IMR-90 (cell line): ENCODE measurements around the gene HJURP. TPM values are rescaled to one million over a fixed set of nuclear protein-coding genes. Genes with fewer than 3 reads are reported as not detected.

Experiments used
- ATAC-seq: fragments of 200-7000 bp; cut with Tn5 transposase; 2 replicates; pipeline ENCODE4 v1.9.1; 2020; ENCODE audit warnings: low read depth, mild to moderate bottlenecking, moderate library complexity
- BruUV-seq: library from RNA; stranded (reverse); fragments of 400-500 nt; replicated peaks from 2 replicates; lab custom pipeline; 2021; lab: Mats Ljungman, UMichigan
- CTCF ChIA-PET: fragments of 300-600 bp; formaldehyde crosslinking; extraction: SDS; loops from one replicate; lab custom pipeline; 2021; ENCODE audit warnings: antibody characterized with exemption; lab: Yijun Ruan, JAX
- POLR2A ChIA-PET: fragments of 300-600 bp; sonication (Branson Sonifier 250); formaldehyde crosslinking; loops from one replicate; lab custom pipeline; 2022; ENCODE audit warnings: antibody characterized with exemption; ENCODE audit not compliant: unreplicated experiment; lab: Charles Lee
- DNase-seq: peaks from one replicate; pipeline ENCODE4 v3.0.0; 2013
- H2AFZ ChIP-seq: replicated peaks from 2 replicates; pipeline ENCODE3; 2013; ENCODE audit warnings: low read length, mild to moderate bottlenecking; ENCODE audit not compliant: poor library complexity
- H2AK5ac ChIP-seq: 2 replicates; pipeline ENCODE4 v1.6.1; 2013; ENCODE audit warnings: low read depth, low read length, inconsistent platforms
- H2AK9ac ChIP-seq: replicated peaks from 2 replicates; pipeline ENCODE3; 2013; ENCODE audit warnings: mild to moderate bottlenecking, low read depth, low read length, moderate library complexity; ENCODE audit not compliant: poor library complexity
- H2BK120ac ChIP-seq: 2 replicates; pipeline ENCODE4 v1.6.1; 2013; ENCODE audit warnings: low read depth, low read length, inconsistent platforms
- H2BK15ac ChIP-seq: 3 replicates; pipeline ENCODE4 v1.6.1; 2013; ENCODE audit warnings: low read depth, low read length, inconsistent platforms
- H2BK20ac ChIP-seq: 2 replicates; pipeline ENCODE4 v1.6.1; 2013; ENCODE audit warnings: low read depth, mild to moderate bottlenecking, inconsistent platforms, low read length, moderate library complexity
- H2BK5ac ChIP-seq: 2 replicates; pipeline ENCODE4 v1.6.1; 2013; ENCODE audit warnings: mild to moderate bottlenecking, low read depth, low read length, inconsistent platforms; ENCODE audit not compliant: poor library complexity, severe bottlenecking
- H3K14ac ChIP-seq: replicated peaks from 2 replicates; pipeline ENCODE4 v1.6.1; 2013; ENCODE audit warnings: low read depth, low read length, inconsistent platforms
- H3K18ac ChIP-seq: 2 replicates; pipeline ENCODE4 v1.6.1; 2013; ENCODE audit warnings: low read depth, low read length, control low read depth
- H3K23ac ChIP-seq: 2 replicates; pipeline ENCODE4 v1.6.1; 2013; ENCODE audit warnings: low read depth, low read length, inconsistent platforms
- H3K27ac ChIP-seq: 2 replicates; pipeline ENCODE4 v1.5.1; 2013; ENCODE audit warnings: mild to moderate bottlenecking, control low read depth, low read length; ENCODE audit not compliant: insufficient read depth
- H3K27me3 ChIP-seq: 2 replicates; pipeline ENCODE4 v1.6.1; 2013; ENCODE audit warnings: low read length; ENCODE audit not compliant: control insufficient read depth, insufficient read depth
- H3K36me3 ChIP-seq: 2 replicates; pipeline ENCODE4 v1.6.1; 2013; ENCODE audit warnings: low read length, mixed read lengths; ENCODE audit not compliant: control insufficient read depth, insufficient read depth
- H3K4ac ChIP-seq: 2 replicates; pipeline ENCODE4 v1.6.1; 2013; ENCODE audit warnings: low read depth, low read length, inconsistent platforms
- H3K4me1 ChIP-seq: 2 replicates; pipeline ENCODE4 v1.6.1; 2013; ENCODE audit warnings: low read length, mixed read lengths; ENCODE audit not compliant: control insufficient read depth, insufficient read depth
- H3K4me2 ChIP-seq: 2 replicates; pipeline ENCODE4 v1.6.1; 2013; ENCODE audit warnings: low read depth, mild to moderate bottlenecking, control low read depth, low read length, moderate library complexity
- H3K4me3 ChIP-seq: 2 replicates; pipeline ENCODE4 v1.5.1; 2013; ENCODE audit warnings: low read depth, mild to moderate bottlenecking, control low read depth, low read length, moderate library complexity; ENCODE audit not compliant: insufficient read depth
- H3K56ac ChIP-seq: 2 replicates; pipeline ENCODE4 v1.6.1; 2013; ENCODE audit warnings: low read length, inconsistent platforms; ENCODE audit not compliant: insufficient read depth; ENCODE audit errors: extremely low read depth
- H3K79me1 ChIP-seq, 2 experiments: 2 replicates each; pipeline ENCODE4 v1.6.1; 2013; ENCODE audit warnings: low read length in 2 of 2, inconsistent platforms in 1 of 2, low read depth in 1 of 2
- H3K9ac ChIP-seq: 2 replicates; pipeline ENCODE4 v1.6.1; 2013; ENCODE audit warnings: low read depth, low read length, control low read depth
- H3K9me1 ChIP-seq: 2 replicates; pipeline ENCODE4 v1.6.1; 2013; ENCODE audit warnings: low read length, inconsistent platforms; ENCODE audit not compliant: insufficient read depth
- H3K9me3 ChIP-seq: 2 replicates; pipeline ENCODE4 v1.6.1; 2013; ENCODE audit warnings: low read length; ENCODE audit not compliant: control insufficient read depth, insufficient read depth
- H4K20me1 ChIP-seq: 2 replicates; pipeline ENCODE4 v1.6.1; 2013; ENCODE audit warnings: low read length, inconsistent platforms; ENCODE audit not compliant: insufficient read depth
- H4K5ac ChIP-seq: 2 replicates; pipeline ENCODE4 v1.6.1; 2013; ENCODE audit warnings: mild to moderate bottlenecking, low read depth, low read length, control low read depth
- H4K8ac ChIP-seq, 2 experiments: 2 replicates each; pipeline ENCODE4 v1.6.1; 2013; ENCODE audit warnings: low read depth in 2 of 2, low read length in 2 of 2, control low read depth in 1 of 2, inconsistent platforms in 1 of 2
- H4K91ac ChIP-seq: 2 replicates; pipeline ENCODE4 v1.6.1; 2013; ENCODE audit warnings: low read depth, low read length, inconsistent platforms; ENCODE audit not compliant: insufficient read depth
- BHLHE40 ChIP-seq: fragments of 150-350 bp; IDR thresholded peaks from 2 replicates; pipeline ENCODE4 v1.6.1; 2016; ENCODE audit warnings: mild to moderate bottlenecking, low read depth, low read length
- MAFK ChIP-seq: IDR thresholded peaks from 2 replicates; pipeline ENCODE4 v1.6.1; 2012; ENCODE audit warnings: low read depth, low read length, improper control_type of control experiment
- MAZ ChIP-seq: IDR thresholded peaks from 2 replicates; pipeline ENCODE4 v1.6.1; 2012; ENCODE audit warnings: low read depth, mild to moderate bottlenecking, low read length, improper control_type of control experiment, moderate library complexity, borderline replicate concordance
- WGBS, 2 experiments: methylation state at CpG; one replicate each; pipeline versions ENCODE4 v1.1.5 to v1.1.7; 2013; ENCODE audit warnings: missing lambda C conversion rate in 2 of 2; ENCODE audit not compliant: insufficient read length in 1 of 2; ENCODE audit errors: extremely low coverage in 2 of 2; 5-methylcytosine and 5-hydroxymethylcytosine counted together
- dilution Hi-C: fragments of 300-500 bp; cut with HindIII; formaldehyde crosslinking; loops from one replicate; pipeline ENCODE4 v1.14.3; 2018; ENCODE audit warnings: low sequenced_read_pairs; ENCODE audit not compliant: unreplicated experiment
- in situ Hi-C: fragments of 300-500 bp; cut with MboI; formaldehyde crosslinking; loops from 3 replicates; pipeline ENCODE4 v1.14.3; 2019; ENCODE audit warnings: low sequenced_read_pairs, inconsistent platforms, mixed read lengths
- intact Hi-C: fragments of 100-400 bp; cut with micrococcal nuclease; formaldehyde crosslinking; loops from 2 replicates; pipeline ENCODE4 v1.10.0; 2022
- polyA plus RNA-seq, 3 experiments: library from polyadenylated mRNA; depleted of rRNA; stranded (reverse); fragments of >200 nt; gene quantifications; 2 replicates each; pipeline ENCODE4 v1.2.3, GENCODE V29; 2012; ENCODE audit warnings: low replicate concordance in 1 of 3
- total RNA-seq: library from RNA; depleted of rRNA; stranded (reverse); fragments of >200 nt; gene quantifications from 2 replicates; pipeline ENCODE4 v1.2.3, GENCODE V29; 2012

The HJURP gene
- total and polyA plus RNA-seq, 2 of the 4 experiments (the other 2 are of a cell fraction), result 22.6 to 26.5 TPM

- H2BK20ac ChIP-seq, result no peak overlapping the region
- H3K9me1 ChIP-seq, result no peaks in the 10 kb centered on the region
- in situ Hi-C loops, result no loop called here
- no peak overlapping the region for H4K91ac ChIP-seq
- no peak overlapping the region for H3K18ac ChIP-seq
- DNase-seq (no peak), ATAC-seq (no peak)
- no peak overlapping the region for H2BK5ac ChIP-seq
- intact Hi-C loops, result no loop called here
- H3K4me3 ChIP-seq, result no peak overlapping the region
- H4K8ac ChIP-seq, result no peak overlapping the region
- dilution Hi-C loops, result no loop called here
- no peak overlapping the region for H3K4ac ChIP-seq
- H4K20me1 ChIP-seq, result no peaks in the 10 kb centered on the region
- H2BK15ac ChIP-seq, result no peak overlapping the region
- H3K14ac ChIP-seq, result no peak overlapping the region
- no peak overlapping the region for H3K56ac ChIP-seq
- no peaks in the 10 kb centered on the region for H3K79me1 ChIP-seq
- H2BK120ac ChIP-seq, result no peak overlapping the region
- H3K4me2 ChIP-seq, result no peak overlapping the region
- H4K5ac ChIP-seq, result no peak overlapping the region
- H3K9ac ChIP-seq, result no peak overlapping the region
- H3K36me3 ChIP-seq, result no peaks in the 10 kb centered on the region
- BruUV-seq, result no TSS peak
- H3K23ac ChIP-seq, result no peak overlapping the region
- peaks cover 10% of the 10 kb centered on the region for H3K27me3 ChIP-seq
- POLR2A ChIA-PET, result no interaction called here
- H3K9me3 ChIP-seq, result no peaks in the 10 kb centered on the region; the same call in 1 of the 2 replicates
- no peak overlapping the region for H2AFZ ChIP-seq
- H3K4me1 ChIP-seq, result no peaks in the 10 kb centered on the region
- H3K27ac ChIP-seq, result no peak overlapping the region
- H2AK9ac ChIP-seq, result no peak overlapping the region
- H2AK5ac ChIP-seq, result no peak overlapping the region
- WGBS, 2 experiments, result 57% methylated on average over 13 of the region's 17 CpGs; no CpG with 5 or more reads in 1 of the 2 experiments
- TF ChIP-seq MAZ (no peak), BHLHE40 (no peak), MAFK (no peak)
- CTCF ChIA-PET, result no interaction called here
These were observed 60.1 kb downstream of the HJURP start for GRCh38 chr2:233794128-233794658.
